Sigmoid colon (tissue), 3 donors: Measurements from ENCODE around the gene MED13L.

Experiments used
- POLR2A ChIP-seq, 2 donors: fragments of 450-650 bp; IDR thresholded peaks; one replicate each; pipeline ENCODE4 v1.6.1; 2016; ENCODE audit warnings: antibody characterized with exemption in 2 of 2, mild to moderate bottlenecking in 2 of 2, moderate library complexity in 2 of 2
- TF ChIP-seq, protein P1 (sequence below), 4 experiments: fragments of 450-650 bp in 3 of 4; fragments of 200-600 bp in 1 of 4; IDR thresholded peaks; one replicate each; pipeline ENCODE4 v1.5.1; 2016 to 2019; ENCODE audit warnings: antibody characterized with exemption in 4 of 4, mild to moderate bottlenecking in 3 of 4, moderate library complexity in 2 of 4

DNA sequence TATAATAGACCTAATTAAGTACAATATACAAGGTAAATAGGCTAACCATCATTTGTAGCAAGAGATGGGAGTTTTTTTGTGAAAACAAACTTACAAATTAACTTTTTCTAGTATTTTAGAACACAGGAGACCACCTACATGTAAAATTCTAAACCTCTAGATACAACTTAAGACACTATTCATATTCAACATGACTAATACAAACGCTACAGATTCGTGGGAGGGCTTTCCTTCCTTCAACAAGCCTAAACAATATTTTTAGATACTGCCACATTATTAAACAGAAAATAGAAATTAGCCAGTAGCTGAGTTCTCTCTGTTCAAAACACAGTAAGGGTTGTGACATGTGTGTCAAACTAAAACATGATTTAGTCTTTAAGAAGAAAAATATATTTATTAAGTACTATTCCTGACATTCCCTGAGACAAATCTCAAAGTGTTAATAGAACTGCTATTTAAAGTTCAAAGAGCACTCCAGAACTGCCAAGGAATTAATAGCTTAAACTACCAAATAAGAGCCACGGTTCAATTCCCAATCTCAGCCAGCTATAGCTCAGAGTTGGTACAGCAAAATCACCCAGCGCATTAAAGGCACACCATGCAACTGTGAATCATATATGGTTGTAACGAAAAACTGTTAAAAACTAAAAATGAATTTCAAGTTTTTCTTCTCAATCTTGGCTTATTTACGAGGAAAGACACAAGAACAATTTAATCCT lies 10.7 kb downstream of the MED13L start:
- TF ChIP-seq, protein P1, sequence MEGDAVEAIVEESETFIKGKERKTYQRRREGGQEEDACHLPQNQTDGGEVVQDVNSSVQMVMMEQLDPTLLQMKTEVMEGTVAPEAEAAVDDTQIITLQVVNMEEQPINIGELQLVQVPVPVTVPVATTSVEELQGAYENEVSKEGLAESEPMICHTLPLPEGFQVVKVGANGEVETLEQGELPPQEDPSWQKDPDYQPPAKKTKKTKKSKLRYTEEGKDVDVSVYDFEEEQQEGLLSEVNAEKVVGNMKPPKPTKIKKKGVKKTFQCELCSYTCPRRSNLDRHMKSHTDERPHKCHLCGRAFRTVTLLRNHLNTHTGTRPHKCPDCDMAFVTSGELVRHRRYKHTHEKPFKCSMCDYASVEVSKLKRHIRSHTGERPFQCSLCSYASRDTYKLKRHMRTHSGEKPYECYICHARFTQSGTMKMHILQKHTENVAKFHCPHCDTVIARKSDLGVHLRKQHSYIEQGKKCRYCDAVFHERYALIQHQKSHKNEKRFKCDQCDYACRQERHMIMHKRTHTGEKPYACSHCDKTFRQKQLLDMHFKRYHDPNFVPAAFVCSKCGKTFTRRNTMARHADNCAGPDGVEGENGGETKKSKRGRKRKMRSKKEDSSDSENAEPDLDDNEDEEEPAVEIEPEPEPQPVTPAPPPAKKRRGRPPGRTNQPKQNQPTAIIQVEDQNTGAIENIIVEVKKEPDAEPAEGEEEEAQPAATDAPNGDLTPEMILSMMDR (IDR thresholded peaks at IDR 0.05), result no peak
- TF ChIP-seq POLR2A (IDR thresholded peaks at IDR 0.05), result no peak
